Panc1 (cell line): Measurements from ENCODE around the gene TSTD2.

Experiments used
- POLR2AphosphoS5 ChIP-seq: IDR thresholded peaks from 2 replicates; pipeline ENCODE4 v1.6.1; 2012; ENCODE audit warnings: mild to moderate bottlenecking, low read depth, low read length, moderate library complexity
- TF ChIP-seq, protein P1 (sequence below): fragments of 450-650 bp; IDR thresholded peaks from 2 replicates; pipeline ENCODE4 v1.5.1; 2017; ENCODE audit warnings: mild to moderate bottlenecking

DNA sequence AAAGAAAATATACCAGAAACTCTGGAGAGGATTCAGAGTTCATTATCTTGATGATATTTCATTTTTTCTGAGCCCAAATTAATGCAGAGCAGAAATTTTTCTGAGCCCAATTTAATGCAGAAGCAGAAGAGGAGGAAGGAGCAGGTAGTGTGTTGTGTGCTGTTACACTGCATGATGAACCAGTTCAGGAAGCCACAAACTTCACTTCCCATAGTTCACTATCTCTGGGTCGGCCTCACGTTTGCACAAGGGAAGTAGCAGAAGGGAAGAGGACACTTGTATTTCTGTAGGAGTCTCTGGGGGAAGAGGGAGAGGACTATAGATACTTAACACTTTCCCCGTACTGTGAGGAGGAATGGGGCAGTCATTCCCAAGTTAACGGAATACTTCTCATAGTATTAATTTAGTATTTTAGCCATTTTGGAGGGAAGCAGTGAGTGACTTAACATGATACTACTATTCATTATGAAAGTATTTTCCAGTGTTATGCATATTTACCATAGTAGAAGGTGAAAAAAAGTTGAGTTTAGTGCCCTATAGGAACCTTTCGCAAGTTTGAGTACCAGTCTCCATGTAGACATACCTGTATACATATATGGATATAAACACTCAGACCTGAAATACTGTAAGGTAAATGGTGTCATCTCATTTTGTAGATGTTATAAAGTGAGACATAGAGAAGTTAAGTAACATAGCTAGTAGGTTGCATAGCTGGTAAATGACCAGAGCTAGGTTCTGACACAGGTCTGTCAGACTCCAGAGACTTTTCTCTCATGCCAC is 33.9 kb upstream of the TSTD2 start:
- TF ChIP-seq, protein P1, sequence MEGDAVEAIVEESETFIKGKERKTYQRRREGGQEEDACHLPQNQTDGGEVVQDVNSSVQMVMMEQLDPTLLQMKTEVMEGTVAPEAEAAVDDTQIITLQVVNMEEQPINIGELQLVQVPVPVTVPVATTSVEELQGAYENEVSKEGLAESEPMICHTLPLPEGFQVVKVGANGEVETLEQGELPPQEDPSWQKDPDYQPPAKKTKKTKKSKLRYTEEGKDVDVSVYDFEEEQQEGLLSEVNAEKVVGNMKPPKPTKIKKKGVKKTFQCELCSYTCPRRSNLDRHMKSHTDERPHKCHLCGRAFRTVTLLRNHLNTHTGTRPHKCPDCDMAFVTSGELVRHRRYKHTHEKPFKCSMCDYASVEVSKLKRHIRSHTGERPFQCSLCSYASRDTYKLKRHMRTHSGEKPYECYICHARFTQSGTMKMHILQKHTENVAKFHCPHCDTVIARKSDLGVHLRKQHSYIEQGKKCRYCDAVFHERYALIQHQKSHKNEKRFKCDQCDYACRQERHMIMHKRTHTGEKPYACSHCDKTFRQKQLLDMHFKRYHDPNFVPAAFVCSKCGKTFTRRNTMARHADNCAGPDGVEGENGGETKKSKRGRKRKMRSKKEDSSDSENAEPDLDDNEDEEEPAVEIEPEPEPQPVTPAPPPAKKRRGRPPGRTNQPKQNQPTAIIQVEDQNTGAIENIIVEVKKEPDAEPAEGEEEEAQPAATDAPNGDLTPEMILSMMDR, result no peak
- no peak for TF ChIP-seq POLR2AphosphoS5
